ENCODE data around the gene UBE2D2. TPM values are rescaled to one million over a fixed set of nuclear protein-coding genes. Genes with fewer than 3 reads are reported as not detected.
"Not testable (repeated sequence)": the region's sequence is repeated elsewhere in the genome, so short reads cannot be mapped to it uniquely, and the experiment has no call there.

Gene UBE2D2
- total RNA-seq, 1 donor from 2014 or later: 97.0 TPM

DNA sequence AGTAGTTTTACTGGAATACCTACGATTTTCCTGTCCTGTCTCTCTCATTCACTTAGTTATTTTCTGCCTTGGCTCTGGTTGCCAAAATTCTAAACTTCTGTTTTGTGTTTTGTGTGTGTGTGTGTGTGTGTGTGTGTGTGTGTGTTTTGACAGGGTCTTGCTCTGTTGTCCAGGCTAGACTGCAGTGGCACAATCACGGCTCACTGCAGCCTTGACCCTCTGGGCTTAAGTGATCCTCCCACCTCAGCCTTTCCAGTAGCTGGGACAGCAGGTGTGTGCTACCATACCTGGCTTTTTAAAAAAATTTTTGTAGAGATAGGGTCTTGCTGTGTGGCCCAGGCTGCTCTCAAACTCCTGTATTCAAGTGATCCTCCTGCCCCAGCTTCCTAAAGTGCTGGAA lies 17.2 kb downstream of the UBE2D2 start:
- no peak for TF ChIP-seq CTCF (IDR thresholded peaks at IDR 0.05)
- intact Hi-C loops (cut with DNase I): no loop called here
- Histone ChIP-seq H3K4me1 (peaks cover 41% of the 10 kb centered on the region), H3K27ac (no peak overlapping the region), H3K27me3 (ENCODE audit: low read depth) (no peaks in the 10 kb centered on the region), H3K36me3 (peaks cover 5% of the 10 kb centered on the region), H3K9me3 (no peaks in the 10 kb centered on the region), H3K4me3 (no peak overlapping the region)
- ATAC-seq (no peak), DNase-seq (no peak)

- H3K4me3 ChIP-seq; H3K9me3 ChIP-seq; DNase-seq; H3K36me3 ChIP-seq; intact Hi-C loops (cut with DNase I); ATAC-seq; H3K27ac ChIP-seq; H3K27me3 ChIP-seq (ENCODE audit: low read depth): not testable (repeated sequence)
- peaks cover 15% of the 10 kb centered on the region for H3K4me1 ChIP-seq
These were observed 21.0 kb downstream of the UBE2D2 start for GRCh38 chr5:139582181-139582580.

DNA sequence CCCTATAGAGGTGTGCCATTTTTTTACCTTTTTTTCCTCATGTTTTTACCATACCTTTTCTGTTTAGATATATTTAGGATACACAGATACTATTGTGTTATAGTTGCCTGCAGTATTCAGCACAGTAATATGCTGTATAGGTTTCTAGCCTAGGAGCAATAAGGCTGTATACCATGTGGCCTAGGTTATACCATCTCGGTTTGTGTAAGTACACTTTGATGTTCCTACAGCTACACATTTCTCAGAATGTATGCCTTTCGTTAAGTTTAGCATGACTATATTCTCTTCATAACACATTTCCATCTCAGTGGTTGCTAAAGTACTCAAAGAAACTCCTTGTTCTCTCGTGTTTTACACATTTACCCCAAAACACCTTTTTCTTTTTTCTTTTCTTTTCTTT lies 23.0 kb downstream of the UBE2D2 start:
- Histone ChIP-seq H3K27me3 (ENCODE audit: low read depth) (no peaks in the 10 kb centered on the region), H3K36me3 (peaks cover 7% of the 10 kb centered on the region), H3K27ac (no peak overlapping the region), H3K4me3 (no peak overlapping the region), H3K9me3 (no peaks in the 10 kb centered on the region), H3K4me1 (no peaks in the 10 kb centered on the region)
- intact Hi-C loops (cut with DNase I): no loop called here
- TF ChIP-seq CTCF (IDR thresholded peaks at IDR 0.05): no peak
- ATAC-seq (no peak), DNase-seq (no peak)

GRCh38 chr5:139588116-139588515 lies 27.0 kb downstream of the UBE2D2 start:
- H3K4me1 ChIP-seq: peaks cover 10% of the 10 kb centered on the region
- DNase-seq; H3K36me3 ChIP-seq; intact Hi-C loops (cut with DNase I); H3K4me3 ChIP-seq; H3K27ac ChIP-seq; H3K9me3 ChIP-seq; H3K27me3 ChIP-seq (ENCODE audit: low read depth); ATAC-seq: not testable (repeated sequence)

- H3K27me3 ChIP-seq (ENCODE audit: low read depth): no peaks in the 10 kb centered on the region
- no peak overlapping the region for H3K27ac ChIP-seq
- peaks cover 7% of the 10 kb centered on the region for H3K36me3 ChIP-seq
- no peak overlapping the region for H3K4me3 ChIP-seq
- H3K9me3 ChIP-seq: no peaks in the 10 kb centered on the region
- intact Hi-C loops (cut with DNase I): no loop called here
- ATAC-seq (peak; percentile 35 to 45), DNase-seq (no peak)
- peaks cover 15% of the 10 kb centered on the region for H3K4me1 ChIP-seq
- TF ChIP-seq CTCF (IDR thresholded peaks at IDR 0.05): no peak
These were observed 27.8 kb downstream of the UBE2D2 start for GRCh38 chr5:139588962-139589361.

DNA sequence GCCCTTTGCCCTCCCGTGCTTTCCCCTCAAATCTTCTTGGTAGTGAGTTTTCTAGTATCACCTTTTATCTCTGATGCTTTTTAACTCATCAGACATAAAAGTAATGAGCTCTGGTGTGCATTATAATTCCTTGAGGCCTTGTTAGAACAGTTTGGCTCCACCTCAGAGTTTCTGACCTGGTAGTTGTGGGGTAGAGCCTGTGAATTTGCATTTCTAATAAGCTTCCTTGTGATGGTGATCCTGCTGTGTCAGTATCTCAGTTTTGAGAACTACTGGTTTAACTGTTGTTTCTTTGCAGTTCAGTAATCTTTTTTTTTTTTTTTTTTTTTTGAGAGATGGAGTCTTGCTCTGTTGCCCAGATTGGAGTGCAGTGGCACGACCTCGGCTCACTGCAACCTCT lies 31.1 kb downstream of the UBE2D2 start:
- TF ChIP-seq CTCF (IDR thresholded peaks at IDR 0.05): no peak
- DNase-seq: no peak
- H3K27ac ChIP-seq: no peak overlapping the region

GRCh38 chr5:139593076-139593475 lies 31.9 kb downstream of the UBE2D2 start:
- H3K4me3 ChIP-seq; intact Hi-C loops (cut with DNase I); DNase-seq; H3K27me3 ChIP-seq (ENCODE audit: low read depth); H3K36me3 ChIP-seq; ATAC-seq; H3K27ac ChIP-seq; H3K9me3 ChIP-seq: not testable (repeated sequence)
- H3K4me1 ChIP-seq: peaks cover 21% of the 10 kb centered on the region

More for the DNA sequence above, 31.1 kb downstream of the UBE2D2 start:
- Histone ChIP-seq H3K4me1 (peaks cover 21% of the 10 kb centered on the region), H3K27me3 (ENCODE audit: low read depth) (no peaks in the 10 kb centered on the region), H3K9me3 (no peaks in the 10 kb centered on the region), H3K4me3 (no peak overlapping the region), H3K36me3 (no peaks in the 10 kb centered on the region)
- ATAC-seq: no peak
- intact Hi-C loops (cut with DNase I): no loop called here

Data from lower lobe of right lung (tissue), 2 donors.